ENCODE results near the gene CFAP61.

The CFAP61 gene

DNA sequence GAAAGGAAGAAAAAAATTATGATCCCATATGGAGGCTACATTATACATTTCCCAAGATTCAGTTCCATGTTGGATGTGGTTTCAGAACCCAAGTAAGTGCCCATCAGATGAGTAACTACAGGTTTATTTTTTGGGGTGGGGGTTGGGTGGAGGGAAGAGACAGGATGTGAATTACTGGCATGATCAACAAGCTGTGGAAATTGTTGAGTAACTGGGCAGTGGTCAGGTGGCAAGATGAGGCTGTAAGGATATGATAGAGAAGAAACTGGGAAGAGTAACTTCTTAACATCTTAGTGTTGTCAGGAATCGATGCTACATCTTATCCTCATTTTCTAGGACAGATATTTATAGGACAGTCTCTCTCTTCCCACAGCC is 153.5 kb downstream of the CFAP61 start:
- H3K79me1 ChIP-seq (replicated peaks; ENCODE audit: low read length, poor library complexity, severe bottlenecking) = no peaks in the 10 kb centered on the region
- H3K4me1 ChIP-seq (ENCODE audit: control insufficient read depth, insufficient read depth, low read depth, low read length) = no peaks in the 10 kb centered on the region
- 65% methylated on average over 1 of the region's 1 CpG for WGBS
- H3K27ac ChIP-seq (ENCODE audit: low read length, poor library complexity, severe bottlenecking) = no peak overlapping the region
- no peak overlapping the region for H3K9ac ChIP-seq (ENCODE audit: low read length)
- no peak overlapping the region for H3K4ac ChIP-seq (ENCODE audit: low read depth in 1 of 2, low read length in 2 of 2)
- no peaks in the 10 kb centered on the region for H3K36me3 ChIP-seq (ENCODE audit: control insufficient read depth in 1 of 2, insufficient read depth in 2 of 2, low read depth in 1 of 2, low read length in 2 of 2)
- no peak overlapping the region for H3K4me3 ChIP-seq (ENCODE audit: insufficient read depth in 1 of 2, low read depth in 1 of 2, low read length in 2 of 2)
- no peak overlapping the region for H3K4me2 ChIP-seq (ENCODE audit: low read length, poor library complexity, severe bottlenecking)
- no peak overlapping the region for H4K91ac ChIP-seq (ENCODE audit: low read length)
- H2BK5ac ChIP-seq (ENCODE audit: low read depth, low read length, poor library complexity, severe bottlenecking) = no peak overlapping the region
- no peak overlapping the region for H2BK120ac ChIP-seq (ENCODE audit: low read depth, low read length)
- H3K9me3 ChIP-seq (ENCODE audit: control insufficient read depth, low read length) = no peaks in the 10 kb centered on the region
- peaks cover 6 to 20% of the 10 kb centered on the region in 2 experiments for H3K27me3 ChIP-seq (ENCODE audit: control insufficient read depth in 1 of 2, insufficient read depth in 1 of 2, low read length in 2 of 2)
- H2BK15ac ChIP-seq (ENCODE audit: low read depth, poor library complexity, severe bottlenecking) = no peak overlapping the region
- H3K23ac ChIP-seq (ENCODE audit: low read length in 2 of 2) = no peak overlapping the region
- no peak for DNase-seq
- H3K18ac ChIP-seq (ENCODE audit: low read depth in 1 of 2, low read length in 2 of 2) = no peak overlapping the region
- H2BK12ac ChIP-seq (ENCODE audit: low read length in 2 of 2) = no peak overlapping the region
- H3K14ac ChIP-seq (ENCODE audit: low read length in 2 of 2) = no peak overlapping the region
- H2AFZ ChIP-seq (ENCODE audit: low read depth, low read length) = no peak overlapping the region
- H2AK5ac ChIP-seq (ENCODE audit: low read length, severe bottlenecking) = no peak overlapping the region
- H4K8ac ChIP-seq (ENCODE audit: low read length) = no peak overlapping the region

GRCh38 chr20:20206788-20207187 is 154.5 kb downstream of the CFAP61 start:
- Histone ChIP-seq H3K4me2 (ENCODE audit: low read length, poor library complexity, severe bottlenecking) (no peak overlapping the region), H2AFZ (ENCODE audit: low read depth, low read length) (no peak overlapping the region), H3K27me3 (ENCODE audit: control insufficient read depth in 1 of 2, insufficient read depth in 1 of 2, low read length in 2 of 2) (peaks cover 6 to 14% of the 10 kb centered on the region in 2 experiments), H3K36me3 (ENCODE audit: control insufficient read depth in 1 of 2, insufficient read depth in 2 of 2, low read depth in 1 of 2, low read length in 2 of 2) (no peaks in the 10 kb centered on the region), H4K91ac (ENCODE audit: low read length) (no peak overlapping the region), H2BK12ac (ENCODE audit: low read length in 2 of 2) (no peak overlapping the region), H3K23ac (ENCODE audit: low read length in 2 of 2) (no peak overlapping the region), H3K9me3 (ENCODE audit: control insufficient read depth, low read length) (no peaks in the 10 kb centered on the region), H4K8ac (ENCODE audit: low read length) (no peak overlapping the region), H3K4me3 (ENCODE audit: insufficient read depth in 1 of 2, low read depth in 1 of 2, low read length in 2 of 2) (no peak overlapping the region), H3K18ac (ENCODE audit: low read depth in 1 of 2, low read length in 2 of 2) (no peak overlapping the region), H2BK120ac (ENCODE audit: low read depth, low read length) (no peak overlapping the region), H3K4ac (ENCODE audit: low read depth in 1 of 2, low read length in 2 of 2) (no peak overlapping the region), H2BK5ac (ENCODE audit: low read depth, low read length, poor library complexity, severe bottlenecking) (no peak overlapping the region), H3K4me1 (ENCODE audit: control insufficient read depth, insufficient read depth, low read depth, low read length) (no peaks in the 10 kb centered on the region), H3K79me1 (replicated peaks; ENCODE audit: low read length, poor library complexity, severe bottlenecking) (no peaks in the 10 kb centered on the region), H2AK5ac (ENCODE audit: low read length, severe bottlenecking) (no peak overlapping the region), H3K14ac (ENCODE audit: low read length in 2 of 2) (no peak overlapping the region), H2BK15ac (ENCODE audit: low read depth, poor library complexity, severe bottlenecking) (no peak overlapping the region), H3K9ac (ENCODE audit: low read length) (no peak overlapping the region), H3K27ac (ENCODE audit: low read length, poor library complexity, severe bottlenecking) (no peak overlapping the region)
- no peak for DNase-seq
- 100% methylated on average over 1 of the region's 1 CpG for WGBS

- Histone ChIP-seq H2BK15ac (ENCODE audit: low read depth, poor library complexity, severe bottlenecking) (no peak overlapping the region), H2AFZ (ENCODE audit: low read depth, low read length) (no peak overlapping the region), H4K8ac (ENCODE audit: low read length) (no peak overlapping the region), H2BK5ac (ENCODE audit: low read depth, low read length, poor library complexity, severe bottlenecking) (no peak overlapping the region), H3K36me3 (ENCODE audit: control insufficient read depth in 1 of 2, insufficient read depth in 2 of 2, low read depth in 1 of 2, low read length in 2 of 2) (no peaks in the 10 kb centered on the region), H2AK5ac (ENCODE audit: low read length, severe bottlenecking) (no peak overlapping the region), H3K9me3 (ENCODE audit: control insufficient read depth, low read length) (no peaks in the 10 kb centered on the region), H3K18ac (ENCODE audit: low read depth in 1 of 2, low read length in 2 of 2) (no peak overlapping the region), H2BK12ac (ENCODE audit: low read length in 2 of 2) (no peak overlapping the region), H3K27me3 (ENCODE audit: control insufficient read depth in 1 of 2, insufficient read depth in 1 of 2, low read length in 2 of 2) (peaks cover 6 to 14% of the 10 kb centered on the region in 2 experiments), H3K4ac (ENCODE audit: low read depth in 1 of 2, low read length in 2 of 2) (no peak overlapping the region), H3K14ac (ENCODE audit: low read length in 2 of 2) (no peak overlapping the region), H3K9ac (ENCODE audit: low read length) (no peak overlapping the region), H3K79me1 (replicated peaks; ENCODE audit: low read length, poor library complexity, severe bottlenecking) (no peaks in the 10 kb centered on the region), H4K91ac (ENCODE audit: low read length) (no peak overlapping the region), H3K27ac (ENCODE audit: low read length, poor library complexity, severe bottlenecking) (no peak overlapping the region), H3K4me1 (ENCODE audit: control insufficient read depth, insufficient read depth, low read depth, low read length) (no peaks in the 10 kb centered on the region), H3K4me2 (ENCODE audit: low read length, poor library complexity, severe bottlenecking) (no peak overlapping the region), H2BK120ac (ENCODE audit: low read depth, low read length) (no peak overlapping the region), H3K4me3 (ENCODE audit: insufficient read depth in 1 of 2, low read depth in 1 of 2, low read length in 2 of 2) (no peak overlapping the region), H3K23ac (ENCODE audit: low read length in 2 of 2) (no peak overlapping the region)
- WGBS = 25% methylated on average over 6 of the region's 6 CpGs
- no peak for DNase-seq
Measured at GRCh38 chr20:20207291-20207690, 155.0 kb downstream of the CFAP61 start.

DNA sequence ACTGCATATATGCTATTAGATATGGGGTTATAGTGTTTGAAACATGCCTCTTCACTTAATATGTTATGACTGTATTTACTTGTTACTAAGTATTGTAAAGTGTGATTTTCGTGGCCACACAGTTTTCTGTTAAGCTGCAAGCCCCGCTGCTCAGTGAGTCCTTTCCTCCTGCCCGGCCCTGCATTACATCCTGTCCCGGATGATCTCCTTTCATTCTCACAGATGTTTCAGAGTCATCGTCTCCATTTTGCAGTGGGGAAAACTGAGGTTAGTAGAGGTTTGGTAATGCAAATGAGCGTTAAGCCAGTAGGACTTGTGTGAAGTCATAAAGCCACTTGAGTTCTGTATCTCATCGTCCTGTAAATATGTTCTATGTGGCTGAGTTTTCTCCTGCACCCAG is 155.5 kb downstream of the CFAP61 start:
- Histone ChIP-seq H3K14ac (ENCODE audit: low read length in 2 of 2) (no peak overlapping the region), H3K4me2 (ENCODE audit: low read length, poor library complexity, severe bottlenecking) (no peak overlapping the region), H3K27ac (ENCODE audit: low read length, poor library complexity, severe bottlenecking) (no peak overlapping the region), H3K18ac (ENCODE audit: low read depth in 1 of 2, low read length in 2 of 2) (no peak overlapping the region), H3K23ac (ENCODE audit: low read length in 2 of 2) (no peak overlapping the region), H4K91ac (ENCODE audit: low read length) (no peak overlapping the region), H2AK5ac (ENCODE audit: low read length, severe bottlenecking) (no peak overlapping the region), H3K4me3 (ENCODE audit: insufficient read depth in 1 of 2, low read depth in 1 of 2, low read length in 2 of 2) (no peak overlapping the region), H2BK12ac (ENCODE audit: low read length in 2 of 2) (no peak overlapping the region), H3K9me3 (ENCODE audit: control insufficient read depth, low read length) (no peaks in the 10 kb centered on the region), H4K8ac (ENCODE audit: low read length) (no peak overlapping the region), H3K4me1 (ENCODE audit: control insufficient read depth, insufficient read depth, low read depth, low read length) (no peaks in the 10 kb centered on the region), H3K27me3 (ENCODE audit: control insufficient read depth in 1 of 2, insufficient read depth in 1 of 2, low read length in 2 of 2) (peaks cover 6 to 14% of the 10 kb centered on the region in 2 experiments), H3K4ac (ENCODE audit: low read depth in 1 of 2, low read length in 2 of 2) (no peak overlapping the region), H3K9ac (ENCODE audit: low read length) (no peak overlapping the region), H3K36me3 (ENCODE audit: control insufficient read depth in 1 of 2, insufficient read depth in 2 of 2, low read depth in 1 of 2, low read length in 2 of 2) (no peaks in the 10 kb centered on the region), H2BK15ac (ENCODE audit: low read depth, poor library complexity, severe bottlenecking) (no peak overlapping the region), H2AFZ (ENCODE audit: low read depth, low read length) (no peak overlapping the region), H2BK5ac (ENCODE audit: low read depth, low read length, poor library complexity, severe bottlenecking) (no peak overlapping the region), H3K79me1 (replicated peaks; ENCODE audit: low read length, poor library complexity, severe bottlenecking) (no peaks in the 10 kb centered on the region), H2BK120ac (ENCODE audit: low read depth, low read length) (no peak overlapping the region)
- 80% methylated on average over 7 of the region's 7 CpGs for WGBS
- no peak for DNase-seq
